Glutamatergic neuron (in vitro differentiated cells): ENCODE data around the gene ZNF202. TPM values are rescaled to one million over a fixed set of nuclear protein-coding genes. Genes with fewer than 3 reads are reported as not detected.

Source experiments
- DNase-seq: peaks from one replicate; pipeline ENCODE4 v3.0.0; 2022
- H3K27ac Mint-ChIP-seq: one replicate; pipeline ENCODE4 v1.8.0; 2020; ENCODE audit warnings: mild to moderate bottlenecking, mixed read lengths, inconsistent platforms; ENCODE audit not compliant: unreplicated experiment
- H3K27me3 Mint-ChIP-seq: one replicate; pipeline ENCODE4 v1.8.0; 2020; ENCODE audit warnings: mild to moderate bottlenecking, moderate library complexity, mixed read lengths, inconsistent platforms; ENCODE audit not compliant: unreplicated experiment
- H3K36me3 Mint-ChIP-seq: one replicate; pipeline ENCODE4 v1.8.0; 2020; ENCODE audit warnings: mild to moderate bottlenecking, mixed read lengths, inconsistent platforms; ENCODE audit not compliant: unreplicated experiment
- H3K4me1 Mint-ChIP-seq: one replicate; pipeline ENCODE4 v1.8.0; 2020; ENCODE audit warnings: mild to moderate bottlenecking, low read depth, mixed read lengths, inconsistent platforms; ENCODE audit not compliant: unreplicated experiment
- H3K4me3 Mint-ChIP-seq: one replicate; pipeline ENCODE4 v1.8.0; 2020; ENCODE audit warnings: mild to moderate bottlenecking, mixed read lengths, inconsistent platforms; ENCODE audit not compliant: unreplicated experiment
- H3K9me3 Mint-ChIP-seq: one replicate; pipeline ENCODE4 v1.8.0; 2020; ENCODE audit warnings: mild to moderate bottlenecking, moderate library complexity, mixed read lengths, inconsistent platforms; ENCODE audit not compliant: unreplicated experiment
- total RNA-seq: library from RNA; stranded (reverse); fragmentation: NEBNext Ultra II Directional; extraction: Animal tissue kit (Norgen Biotek cat#: 25700); gene quantifications from one replicate; pipeline ENCODE4 v1.2.1, GENCODE V29; 2021; ENCODE audit not compliant: unreplicated experiment
- TF ChIP-seq, protein P1 (sequence below): fragments of 200-600 bp; sonication (generic); IDR thresholded peaks from one replicate; pipeline ENCODE4 v1.5.0; 2021; ENCODE audit not compliant: partially characterized antibody, unreplicated experiment

The ZNF202 gene
- total RNA-seq, 1 donor from 2014 or later: 18.2 TPM

- TF ChIP-seq, protein P1, sequence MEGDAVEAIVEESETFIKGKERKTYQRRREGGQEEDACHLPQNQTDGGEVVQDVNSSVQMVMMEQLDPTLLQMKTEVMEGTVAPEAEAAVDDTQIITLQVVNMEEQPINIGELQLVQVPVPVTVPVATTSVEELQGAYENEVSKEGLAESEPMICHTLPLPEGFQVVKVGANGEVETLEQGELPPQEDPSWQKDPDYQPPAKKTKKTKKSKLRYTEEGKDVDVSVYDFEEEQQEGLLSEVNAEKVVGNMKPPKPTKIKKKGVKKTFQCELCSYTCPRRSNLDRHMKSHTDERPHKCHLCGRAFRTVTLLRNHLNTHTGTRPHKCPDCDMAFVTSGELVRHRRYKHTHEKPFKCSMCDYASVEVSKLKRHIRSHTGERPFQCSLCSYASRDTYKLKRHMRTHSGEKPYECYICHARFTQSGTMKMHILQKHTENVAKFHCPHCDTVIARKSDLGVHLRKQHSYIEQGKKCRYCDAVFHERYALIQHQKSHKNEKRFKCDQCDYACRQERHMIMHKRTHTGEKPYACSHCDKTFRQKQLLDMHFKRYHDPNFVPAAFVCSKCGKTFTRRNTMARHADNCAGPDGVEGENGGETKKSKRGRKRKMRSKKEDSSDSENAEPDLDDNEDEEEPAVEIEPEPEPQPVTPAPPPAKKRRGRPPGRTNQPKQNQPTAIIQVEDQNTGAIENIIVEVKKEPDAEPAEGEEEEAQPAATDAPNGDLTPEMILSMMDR: no peak
- no peak overlapping the region for H3K4me3 Mint-ChIP-seq
- peaks cover 2% of the 10 kb centered on the region for H3K27me3 Mint-ChIP-seq
- DNase-seq: no peak
- peaks cover 21% of the 10 kb centered on the region for H3K4me1 Mint-ChIP-seq
- H3K9me3 Mint-ChIP-seq: no peaks in the 10 kb centered on the region
- no peak overlapping the region for H3K27ac Mint-ChIP-seq
- H3K36me3 Mint-ChIP-seq: no peaks in the 10 kb centered on the region
Measured at GRCh38 chr11:123694551-123694950, 46.9 kb downstream of the ZNF202 start.

DNA sequence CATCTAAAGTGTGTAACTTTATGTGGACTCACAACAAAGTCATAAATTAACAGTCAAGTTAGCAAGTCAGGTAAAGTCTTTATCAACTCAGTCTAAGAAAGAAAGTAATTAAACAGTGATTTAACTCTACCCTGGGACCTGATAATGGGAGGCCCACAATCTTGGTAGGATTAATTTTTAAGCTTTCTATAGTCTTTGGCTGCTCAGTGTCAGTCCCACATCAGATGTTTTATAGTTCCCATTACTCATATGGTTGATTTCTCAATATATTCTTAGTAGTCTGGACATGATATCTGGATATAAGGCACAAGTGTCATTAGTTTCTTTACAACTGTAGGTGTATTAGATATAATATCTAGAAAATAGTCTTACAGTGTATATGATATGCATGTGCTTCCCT lies 48.5 kb downstream of the ZNF202 start:
- Mint-ChIP-seq H3K9me3 (no peaks in the 10 kb centered on the region), H3K4me3 (no peak overlapping the region), H3K27me3 (no peaks in the 10 kb centered on the region), H3K36me3 (no peaks in the 10 kb centered on the region), H3K27ac (no peak overlapping the region), H3K4me1 (peaks cover 9% of the 10 kb centered on the region)
- no peak for DNase-seq
- TF ChIP-seq, protein P1: no peak

- Mint-ChIP-seq H3K27me3 (no peaks in the 10 kb centered on the region), H3K36me3 (no peaks in the 10 kb centered on the region), H3K27ac (no peak overlapping the region), H3K9me3 (no peaks in the 10 kb centered on the region), H3K4me1 (no peaks in the 10 kb centered on the region), H3K4me3 (no peak overlapping the region)
- TF ChIP-seq, protein P1: no peak
- no peak for DNase-seq
Measured at GRCh38 chr11:123690485-123690884, 51.0 kb downstream of the ZNF202 start.

GRCh38 chr11:123684601-123685000 lies 56.9 kb downstream of the ZNF202 start:
- no peaks in the 10 kb centered on the region for H3K9me3 Mint-ChIP-seq
- H3K4me3 Mint-ChIP-seq: no peak overlapping the region
- no peak overlapping the region for H3K27ac Mint-ChIP-seq
- TF ChIP-seq, protein P1: no peak
- no peak for DNase-seq
- peaks cover 14% of the 10 kb centered on the region for H3K4me1 Mint-ChIP-seq
- no peaks in the 10 kb centered on the region for H3K27me3 Mint-ChIP-seq
- H3K36me3 Mint-ChIP-seq: no peaks in the 10 kb centered on the region

DNA sequence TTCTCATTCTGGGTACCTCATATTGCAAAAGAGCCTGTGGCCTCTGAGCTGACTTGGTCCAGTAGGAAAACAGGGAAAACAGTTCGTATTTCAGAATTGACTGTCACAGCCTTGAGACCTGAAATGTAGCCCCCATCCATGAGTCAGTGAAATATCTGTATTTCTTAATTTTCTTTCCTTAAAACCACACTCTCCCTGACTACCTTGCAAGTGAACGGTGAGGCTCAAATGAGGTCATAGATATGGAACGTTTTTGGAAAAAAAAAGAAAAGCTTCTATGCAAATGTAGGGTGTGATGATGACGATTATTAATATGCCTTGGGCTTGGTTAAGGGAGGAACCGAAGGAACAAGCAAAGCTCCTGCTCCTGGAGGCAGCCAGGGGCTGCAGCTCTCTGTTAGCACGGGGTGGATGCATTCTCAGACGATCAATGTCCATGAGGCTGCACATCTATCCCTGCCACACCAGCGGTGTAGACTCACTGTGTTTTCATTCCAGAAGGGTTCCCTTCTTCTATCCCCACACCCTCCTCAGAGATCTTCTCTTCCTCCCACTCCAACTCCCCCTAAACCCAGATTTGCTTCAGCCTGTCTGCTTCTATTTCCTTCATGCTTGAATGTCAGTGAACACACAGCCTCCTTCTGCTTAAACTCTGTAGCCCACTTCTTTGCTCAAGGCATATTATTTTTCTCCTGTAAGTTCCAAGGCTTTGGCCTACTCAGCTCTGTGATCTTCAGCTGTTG lies 57.9 kb downstream of the ZNF202 start:
- Mint-ChIP-seq H3K4me3 (peak overlapping the region; percentile 9), H3K36me3 (no peaks in the 10 kb centered on the region), H3K27me3 (no peaks in the 10 kb centered on the region), H3K27ac (no peak overlapping the region), H3K9me3 (no peaks in the 10 kb centered on the region), H3K4me1 (peaks cover 14% of the 10 kb centered on the region)
- TF ChIP-seq, protein P1: no peak
- DNase-seq: no peak
